Mesendoderm (in vitro differentiated cells): Measurements from ENCODE around the gene ERCC1.

Source experiments
- DNase-seq: peaks from one replicate; pipeline ENCODE4 v3.0.0; 2013
- H2AK5ac ChIP-seq: 2 replicates; pipeline ENCODE4 v1.6.1; 2013; ENCODE audit warnings: low read length, inconsistent platforms
- H2BK120ac ChIP-seq: 2 replicates; pipeline ENCODE4 v1.6.1; 2013; ENCODE audit warnings: low read depth, mild to moderate bottlenecking, low read length, moderate library complexity, mixed read lengths
- H2BK15ac ChIP-seq: replicated peaks from 2 replicates; pipeline ENCODE4 v1.6.1; 2013; ENCODE audit warnings: low read depth, mild to moderate bottlenecking, moderate library complexity
- H2BK5ac ChIP-seq: 2 replicates; pipeline ENCODE4 v1.6.1; 2013; ENCODE audit warnings: low read length, inconsistent platforms
- H3K18ac ChIP-seq: 2 replicates; pipeline ENCODE4 v1.6.1; 2013; ENCODE audit warnings: mild to moderate bottlenecking, low read length, mixed read lengths
- H3K23ac ChIP-seq: one replicate; pipeline ENCODE4 v1.6.1; 2013; ENCODE audit warnings: low read length
- H3K27ac ChIP-seq: 2 replicates; pipeline ENCODE4 v1.5.1; 2013; ENCODE audit warnings: low read depth, mild to moderate bottlenecking, inconsistent platforms, low read length, moderate library complexity
- H3K27me3 ChIP-seq: 2 replicates; pipeline ENCODE4 v1.6.1; 2013; ENCODE audit warnings: low read length, control low read depth, mild to moderate bottlenecking, inconsistent platforms; ENCODE audit not compliant: insufficient read depth, poor library complexity
- H3K36me3 ChIP-seq: 2 replicates; pipeline ENCODE4 v1.6.1; 2013; ENCODE audit warnings: low read length, inconsistent platforms; ENCODE audit not compliant: control insufficient read depth, insufficient read depth
- H3K4ac ChIP-seq: one replicate; pipeline ENCODE4 v1.6.1; 2013; ENCODE audit warnings: low read depth, mild to moderate bottlenecking, low read length, moderate library complexity
- H3K4me1 ChIP-seq: 2 replicates; pipeline ENCODE4 v1.6.1; 2013; ENCODE audit warnings: low read depth, low read length, inconsistent platforms; ENCODE audit not compliant: control insufficient read depth
- H3K4me2 ChIP-seq: 2 replicates; pipeline ENCODE4 v1.6.1; 2013; ENCODE audit warnings: low read length
- H3K4me3 ChIP-seq: 2 replicates; pipeline ENCODE4 v1.5.1; 2013; ENCODE audit warnings: mild to moderate bottlenecking, low read length
- H3K56ac ChIP-seq: one replicate; pipeline ENCODE4 v1.6.1; 2013; ENCODE audit warnings: low read length
- H3K79me1 ChIP-seq: 2 replicates; pipeline ENCODE4 v1.6.1; 2013; ENCODE audit warnings: low read length, inconsistent platforms
- H3K79me2 ChIP-seq: 2 replicates; pipeline ENCODE4 v1.6.1; 2013; ENCODE audit warnings: mild to moderate bottlenecking, low read length; ENCODE audit not compliant: control insufficient read depth, insufficient read depth
- H3K9ac ChIP-seq: 2 replicates; pipeline ENCODE4 v1.6.1; 2013; ENCODE audit warnings: low read length, inconsistent platforms
- H4K5ac ChIP-seq: one replicate; pipeline ENCODE4 v1.6.1; 2013; ENCODE audit warnings: low read length
- H4K8ac ChIP-seq: one replicate; pipeline ENCODE4 v1.6.1; 2013; ENCODE audit warnings: low read depth, mild to moderate bottlenecking, control low read depth, low read length, moderate library complexity
- WGBS: extraction: QIAGEN DNeasy Blood & Tissue Kit; methylation state at CpG from one replicate; pipeline ENCODE4 v1.1.7; 2013; ENCODE audit warnings: low lambda C conversion rate, missing lambda C conversion rate; ENCODE audit not compliant: insufficient coverage; ENCODE audit errors: extremely low coverage; 5-methylcytosine and 5-hydroxymethylcytosine counted together

Gene ERCC1

GRCh38 chr19:45385392-45386221 lies 38.1 kb downstream of the ERCC1 start:
- H2BK120ac ChIP-seq, result no peak overlapping the region
- no peak overlapping the region for H3K18ac ChIP-seq
- H3K36me3 ChIP-seq, result no peaks in the 10 kb centered on the region
- no peak overlapping the region for H2AK5ac ChIP-seq
- no peak overlapping the region for H4K5ac ChIP-seq
- WGBS, result no CpG with 5 or more reads among the region's 75 CpGs
- H3K4ac ChIP-seq, result no peak overlapping the region
- no peak overlapping the region for H3K4me2 ChIP-seq
- no peak overlapping the region for H2BK15ac ChIP-seq
- no peaks in the 10 kb centered on the region for H3K4me1 ChIP-seq
- H4K8ac ChIP-seq, result no peak overlapping the region
- H3K27ac ChIP-seq, result no peak overlapping the region
- peak overlapping the region; percentile 25 for H3K56ac ChIP-seq
- H3K79me1 ChIP-seq, result no peaks in the 10 kb centered on the region
- H2BK5ac ChIP-seq, result no peak overlapping the region
- no peak overlapping the region for H3K9ac ChIP-seq
- H3K23ac ChIP-seq, result no peak overlapping the region
- H3K79me2 ChIP-seq, result no peaks in the 10 kb centered on the region
- H3K27me3 ChIP-seq, result peaks cover 4% of the 10 kb centered on the region
- DNase-seq, result peak; percentile 52
- no peak overlapping the region for H3K4me3 ChIP-seq

- no peak overlapping the region for H3K18ac ChIP-seq
- H2BK5ac ChIP-seq, result no peak overlapping the region
- no peak overlapping the region for H3K4me3 ChIP-seq
- no peak overlapping the region for H2BK120ac ChIP-seq
- no peaks in the 10 kb centered on the region for H3K79me1 ChIP-seq
- WGBS, result no CpG with 5 or more reads among the region's 29 CpGs
- H3K9ac ChIP-seq, result no peak overlapping the region
- H3K27me3 ChIP-seq, result peaks cover 4% of the 10 kb centered on the region
- H3K56ac ChIP-seq, result no peak overlapping the region
- no peak overlapping the region for H2BK15ac ChIP-seq
- H3K23ac ChIP-seq, result no peak overlapping the region
- H3K36me3 ChIP-seq, result no peaks in the 10 kb centered on the region
- H3K4me1 ChIP-seq, result no peaks in the 10 kb centered on the region
- no peak overlapping the region for H3K4me2 ChIP-seq
- H2AK5ac ChIP-seq, result no peak overlapping the region
- H3K4ac ChIP-seq, result no peak overlapping the region
- no peaks in the 10 kb centered on the region for H3K79me2 ChIP-seq
- no peak overlapping the region for H3K27ac ChIP-seq
- H4K8ac ChIP-seq, result no peak overlapping the region
- H4K5ac ChIP-seq, result no peak overlapping the region
- DNase-seq, result no peak
Measured at GRCh38 chr19:45382426-45382825, 41.3 kb downstream of the ERCC1 start.

GRCh38 chr19:45380107-45380506 lies 43.6 kb downstream of the ERCC1 start:
- Histone ChIP-seq H3K4me3 (no peak overlapping the region), H2BK120ac (no peak overlapping the region), H2AK5ac (no peak overlapping the region), H3K79me2 (no peaks in the 10 kb centered on the region), H3K4ac (no peak overlapping the region), H3K79me1 (no peaks in the 10 kb centered on the region), H3K23ac (no peak overlapping the region), H3K27ac (no peak overlapping the region), H2BK15ac (no peak overlapping the region), H4K8ac (no peak overlapping the region), H2BK5ac (no peak overlapping the region), H3K56ac (no peak overlapping the region), H3K27me3 (no peaks in the 10 kb centered on the region), H4K5ac (no peak overlapping the region), H3K36me3 (no peaks in the 10 kb centered on the region), H3K4me1 (no peaks in the 10 kb centered on the region), H3K18ac (no peak overlapping the region), H3K4me2 (no peak overlapping the region), H3K9ac (no peak overlapping the region)
- DNase-seq, result no peak
- no CpG with 5 or more reads among the region's 1 CpG for WGBS

GRCh38 chr19:45376045-45376724 lies 47.5 kb downstream of the ERCC1 start:
- Histone ChIP-seq H3K4ac (peak overlapping the region; percentile 6), H3K4me1 (no peaks in the 10 kb centered on the region), H2BK15ac (no peak overlapping the region), H4K8ac (no peak overlapping the region), H3K4me2 (no peak overlapping the region), H2BK120ac (no peak overlapping the region), H4K5ac (no peak overlapping the region), H3K18ac (no peak overlapping the region), H3K36me3 (no peaks in the 10 kb centered on the region), H3K27me3 (no peaks in the 10 kb centered on the region), H3K9ac (no peak overlapping the region), H3K27ac (no peak overlapping the region), H3K79me2 (no peaks in the 10 kb centered on the region), H2AK5ac (no peak overlapping the region), H3K56ac (peak overlapping the region; percentile 49), H2BK5ac (no peak overlapping the region), H3K79me1 (no peaks in the 10 kb centered on the region), H3K4me3 (no peak overlapping the region), H3K23ac (no peak overlapping the region)
- DNase-seq, result peak; percentile 97
- WGBS, result no CpG with 5 or more reads among the region's 13 CpGs

- H2BK120ac ChIP-seq, result peak within 1 kb of the TSS; percentile 3
- H3K27me3 ChIP-seq, result no peaks in the 10 kb centered on the region
- H4K8ac ChIP-seq, result no peak within 1 kb of the TSS
- peaks cover 8% of the 10 kb centered on the region for H3K79me1 ChIP-seq
- peak within 1 kb of the TSS; percentile 92 for H3K9ac ChIP-seq
- H3K18ac ChIP-seq, result peak within 1 kb of the TSS; percentile 78
- no peaks in the 10 kb centered on the region for H3K4me1 ChIP-seq
- H2AK5ac ChIP-seq, result no peak within 1 kb of the TSS
- peak within 1 kb of the TSS; percentile 58 for H3K4me2 ChIP-seq
- no peak within 1 kb of the TSS for H4K5ac ChIP-seq
- peak within 1 kb of the TSS; percentile 97 for H3K56ac ChIP-seq
- peak; percentile 99 for DNase-seq
- H3K27ac ChIP-seq, result peak within 1 kb of the TSS; percentile 56
- peak within 1 kb of the TSS; percentile 38 for H3K4ac ChIP-seq
- H2BK5ac ChIP-seq, result no peak within 1 kb of the TSS
- H3K4me3 ChIP-seq, result peak within 1 kb of the TSS; percentile 89
- H3K36me3 ChIP-seq, result no peaks in the 10 kb centered on the region
- H3K79me2 ChIP-seq, result peaks cover 9% of the 10 kb centered on the region
- no CpG with 5 or more reads among the region's 55 CpGs for WGBS
- H2BK15ac ChIP-seq, result no peak within 1 kb of the TSS
- H3K23ac ChIP-seq, result peak within 1 kb of the TSS; percentile 45
Measured at GRCh38 chr19:45370410-45371204, 53.1 kb downstream of the ERCC1 start, which contains the start of gene ERCC2. ERCC2 (minus strand) TSS chr19:45370573; CDS start chr19:45370540, 33 bp downstream.
